GM19468 (cell line): ENCODE data around the gene SOX18.

ENCODE experiments used
- ATAC-seq: cut with Tn5 transposase; IDR thresholded peaks from one replicate; pipeline ENCODE4 v1.9.1; 2021; ENCODE audit warnings: mild to moderate bottlenecking, moderate library complexity, moderate number of reproducible peaks; ENCODE audit not compliant: unreplicated experiment; ENCODE audit errors: extremely low read depth

SOX18 gene

GRCh38 chr20:64080813-64081623 is 31.6 kb upstream of the SOX18 start:
- no peak for ATAC-seq

DNA sequence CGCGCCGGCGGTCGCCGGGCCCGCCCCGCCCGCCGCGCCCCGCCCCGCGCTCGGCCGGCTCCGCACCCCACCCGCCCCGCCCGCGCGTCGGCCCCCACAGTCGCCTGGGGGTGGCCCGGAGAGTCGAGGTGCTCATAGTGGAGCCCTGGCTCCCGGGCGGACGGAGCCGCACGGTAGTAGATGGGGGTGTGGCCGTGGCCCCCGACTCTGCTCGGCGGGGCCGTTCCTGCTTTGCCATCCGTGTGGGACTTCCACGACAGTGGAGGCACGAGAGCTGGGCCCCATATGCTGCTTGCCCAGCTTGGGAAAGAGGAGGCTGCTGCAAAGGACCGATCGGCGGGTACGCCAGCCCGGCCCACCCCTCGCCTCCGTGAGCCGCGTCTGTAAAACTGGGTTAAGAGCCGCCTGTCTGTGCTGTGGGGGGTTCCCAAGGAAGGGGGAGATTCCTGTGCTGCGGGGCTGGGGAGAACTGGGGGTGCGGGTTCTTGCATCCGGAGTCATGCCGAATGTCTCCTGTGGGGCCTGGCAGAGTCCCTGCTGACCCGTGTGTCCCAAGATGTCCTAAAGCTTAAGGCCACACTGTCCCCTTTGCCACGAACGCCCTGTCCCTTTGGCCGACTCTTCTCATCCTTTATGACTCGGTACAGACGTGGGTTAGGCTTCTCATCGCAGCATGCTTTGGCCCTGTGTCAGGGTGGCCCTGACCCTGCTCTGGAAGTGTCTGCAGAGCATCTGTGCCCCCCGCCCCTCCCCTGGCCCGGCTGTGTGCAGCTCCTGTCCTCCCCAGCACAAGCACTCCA is 30.8 kb upstream of the SOX18 start, which contains the start of gene OPRL1:
TSS of gene OPRL1 (plus strand) at position 70 of the 800 bp plus-strand sequence. CDS start 12,639 bp downstream, outside the sequence.
- no peak for ATAC-seq

DNA sequence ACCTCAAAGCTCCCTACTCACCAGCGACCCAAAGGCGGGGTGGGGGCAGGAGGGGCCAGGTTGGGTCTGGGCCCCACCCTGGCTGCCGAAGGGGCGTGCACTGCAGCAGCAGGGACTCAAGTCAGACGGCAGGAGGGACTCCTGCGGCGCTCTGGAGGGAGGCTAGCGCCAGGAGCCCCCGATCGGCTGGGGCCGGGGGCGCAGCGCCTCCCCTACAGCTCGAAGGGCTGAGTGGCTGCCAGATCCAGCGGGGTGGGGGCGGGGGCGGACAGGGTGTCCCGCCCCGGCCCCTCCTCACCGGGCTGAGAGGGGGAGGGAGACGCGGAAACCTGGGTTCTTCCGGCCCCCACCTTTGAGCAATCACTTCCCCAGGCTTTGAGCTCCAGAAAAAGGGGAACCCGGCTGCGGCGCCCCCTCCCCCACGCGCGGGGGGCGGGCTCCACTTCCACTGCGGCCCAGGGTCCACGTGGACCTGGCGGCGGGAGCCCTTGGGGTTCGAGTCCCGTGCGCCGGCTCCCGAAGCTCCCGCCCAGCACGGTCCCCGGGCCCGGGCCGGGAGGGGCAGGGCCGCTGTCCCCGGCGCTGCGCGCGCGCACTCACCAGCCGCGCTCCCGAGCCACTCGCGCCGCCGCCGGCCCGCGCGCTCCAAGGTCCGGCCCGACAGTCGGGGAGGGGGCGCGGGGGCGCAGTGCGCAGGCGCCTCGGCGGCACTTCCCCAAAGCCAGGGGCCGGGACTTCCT is 30.0 kb upstream of the SOX18 start, which contains the start of gene RGS19:
TSS of gene RGS19 (minus strand) at position 246 of the 740 bp plus-strand sequence. CDS start 2,632 bp downstream, outside the sequence.
- ATAC-seq = no peak

DNA sequence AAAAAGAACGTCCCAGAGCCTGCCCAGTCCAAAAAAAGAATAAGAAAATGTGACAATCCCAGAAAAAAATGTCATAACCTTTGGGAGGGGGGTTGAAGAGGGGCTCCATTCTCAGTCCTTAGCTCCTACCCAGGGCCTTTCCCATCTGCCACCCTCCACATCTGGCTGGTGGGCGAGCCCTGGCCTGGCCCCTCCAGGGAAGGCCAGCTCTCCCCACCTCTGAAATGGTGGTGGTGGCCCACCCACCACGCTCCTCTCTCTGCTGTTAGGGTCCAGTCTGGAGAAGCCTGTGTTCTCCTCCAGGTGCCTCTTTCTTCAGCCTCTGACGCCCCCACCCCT is 29.5 kb upstream of the SOX18 start:
- ATAC-seq = no peak

DNA sequence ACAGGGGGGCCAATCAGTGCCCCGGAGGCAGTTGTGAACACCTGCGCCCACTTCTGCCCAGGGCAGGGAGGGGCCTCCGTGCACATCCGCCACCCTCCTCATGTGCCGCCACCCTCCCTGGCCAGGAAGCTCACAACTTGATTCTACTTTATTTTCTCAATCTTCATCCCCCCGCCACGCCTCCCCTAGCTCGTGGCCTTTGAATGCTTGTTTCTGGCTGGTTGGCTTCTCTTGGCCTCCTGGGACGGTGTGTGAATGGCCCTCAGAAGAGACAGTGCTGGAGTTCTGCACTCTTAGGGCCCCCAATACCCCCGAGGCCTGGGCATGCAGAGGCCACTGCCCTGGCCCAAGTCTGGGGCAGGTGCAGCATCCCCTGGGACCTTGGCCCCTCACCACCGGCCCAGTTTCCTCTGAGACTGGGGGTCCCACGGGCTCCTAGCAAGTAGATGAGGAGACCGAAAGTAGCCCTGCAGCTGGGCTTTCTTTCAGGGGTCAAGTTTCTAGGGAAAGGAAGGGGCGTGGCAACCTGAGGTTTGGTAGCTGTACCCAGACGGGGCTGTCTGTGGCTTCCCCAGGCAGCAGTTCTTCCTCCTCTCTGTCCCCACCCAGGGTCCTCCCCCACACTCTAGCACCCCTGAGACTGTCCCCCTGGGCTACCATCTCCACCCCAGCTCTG is 28.6 kb upstream of the SOX18 start:
- no peak for ATAC-seq

- ATAC-seq = no peak
Observed at GRCh38 chr20:64077541-64077875, 28.1 kb upstream of the SOX18 start.

DNA sequence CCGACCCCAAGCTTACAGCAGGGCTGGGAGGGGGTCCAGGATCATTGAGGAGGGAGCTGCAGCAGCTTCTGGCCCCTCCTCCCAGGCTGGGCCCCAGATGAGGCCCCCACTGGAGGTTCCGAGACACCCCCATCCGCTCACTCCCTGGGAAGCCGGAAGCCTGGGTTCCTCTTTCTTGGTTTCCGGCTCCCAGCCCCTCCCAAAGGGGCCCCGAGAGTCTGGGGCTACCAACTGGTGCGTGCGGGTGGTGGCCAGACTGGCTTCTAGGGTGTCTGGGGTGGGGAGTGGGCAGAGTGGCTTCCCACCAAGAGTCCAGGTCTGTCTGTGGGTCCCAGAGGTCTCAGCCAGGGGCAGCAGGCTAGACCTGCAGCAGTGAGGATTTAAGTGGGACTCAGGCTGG is 27.7 kb upstream of the SOX18 start:
- ATAC-seq = no peak

GRCh38 chr20:64076061-64076997 is 26.9 kb upstream of the SOX18 start:
- no peak for ATAC-seq

DNA sequence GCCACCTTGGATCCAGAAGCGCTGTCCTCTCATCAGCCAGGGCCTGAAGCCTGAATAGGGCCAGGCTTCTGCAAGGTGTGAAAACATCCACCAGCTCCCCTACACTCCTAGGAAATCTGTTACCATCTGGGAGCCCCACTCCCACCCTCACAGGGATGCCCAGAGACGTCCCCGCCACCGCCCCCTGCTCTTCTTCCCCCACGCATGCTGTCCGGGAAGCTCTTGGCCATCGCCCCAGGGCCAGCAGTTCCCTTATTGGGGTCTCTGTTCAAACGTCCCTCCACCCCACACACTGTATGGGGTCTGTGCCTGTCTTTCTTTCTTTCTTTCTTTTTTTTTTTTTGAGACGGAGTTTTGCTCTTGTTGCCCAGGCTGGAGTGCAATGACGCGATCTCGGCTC is 26.1 kb upstream of the SOX18 start:
- no peak for ATAC-seq

GRCh38 chr20:64074963-64075362 is 25.5 kb upstream of the SOX18 start:
- ATAC-seq = no peak

- no peak for ATAC-seq
Observed at GRCh38 chr20:64074184-64074789, 24.8 kb upstream of the SOX18 start.

DNA sequence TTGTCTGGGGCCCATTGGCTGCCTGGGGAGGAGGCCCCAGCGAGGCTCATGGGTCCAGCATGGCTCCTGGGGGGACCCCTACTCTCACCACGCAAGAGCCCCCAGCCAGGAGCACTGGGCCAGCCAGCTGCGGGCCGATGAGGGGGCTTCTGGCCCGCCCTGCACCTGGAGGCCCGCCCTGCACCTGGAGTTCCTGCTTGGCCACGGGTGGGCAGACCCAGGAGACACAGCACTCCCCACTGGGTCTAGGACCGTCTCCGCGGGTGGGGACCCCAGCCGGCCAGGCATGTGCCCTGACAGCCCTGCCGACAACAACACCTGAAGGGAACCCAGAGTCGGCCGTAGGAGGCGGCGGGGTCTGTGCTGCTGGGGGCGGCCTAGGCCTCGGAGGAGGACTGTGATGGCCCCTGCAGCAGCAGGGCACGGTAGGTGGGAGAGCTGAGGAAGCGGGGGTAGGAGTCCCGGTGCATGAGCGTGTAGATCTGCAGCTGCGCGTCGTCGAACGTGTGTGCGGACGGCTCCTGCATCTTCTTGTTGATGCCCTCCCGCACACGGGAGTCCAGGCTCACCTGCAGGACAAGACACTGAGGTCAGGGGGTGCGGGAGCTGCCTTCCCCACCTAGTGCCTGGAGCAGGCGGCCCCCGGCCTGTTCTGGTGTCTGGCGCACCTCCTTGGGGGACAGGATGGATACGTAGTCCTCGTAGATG is 24.2 kb upstream of the SOX18 start:
- no peak for ATAC-seq

DNA sequence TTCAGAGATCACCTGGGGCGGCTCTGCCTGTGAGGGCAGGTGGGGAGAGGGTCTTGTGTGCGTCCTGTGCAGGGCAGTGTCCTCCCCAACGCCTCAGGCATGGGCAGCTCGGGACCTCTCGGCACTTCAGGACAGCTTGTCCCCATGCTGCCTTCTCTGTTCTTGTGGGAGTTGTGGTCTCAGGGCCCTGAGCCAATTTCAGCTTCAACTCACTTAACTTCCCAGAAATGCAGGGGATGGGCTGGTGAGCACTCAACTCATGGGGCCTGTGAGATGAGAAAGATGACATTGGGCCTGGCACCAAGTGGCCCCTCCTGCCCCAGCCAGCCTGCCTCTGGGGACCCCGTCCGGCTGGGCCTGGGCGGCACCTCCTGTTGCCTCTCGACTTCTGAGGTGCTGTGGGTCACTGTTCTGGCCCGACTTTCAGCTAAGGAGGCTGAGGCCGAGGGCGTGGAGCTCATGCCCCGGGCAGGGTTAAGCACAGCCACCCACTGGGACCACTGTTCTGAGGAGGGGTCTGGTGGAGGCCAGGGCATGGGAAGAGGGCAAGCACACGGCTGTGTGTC is 23.1 kb upstream of the SOX18 start:
- ATAC-seq = no peak

- no peak for ATAC-seq
Observed at GRCh38 chr20:64071341-64072332, 22.2 kb upstream of the SOX18 start.

- no peak for ATAC-seq
Observed at GRCh38 chr20:64070244-64070993, 21.0 kb upstream of the SOX18 start.
